Neuron (in vitro differentiated cells): ENCODE results near the gene ABHD15.

Experiments
- H2AFZ ChIP-seq: one replicate; pipeline ENCODE4 v1.6.1; 2013; ENCODE audit warnings: low read depth, mild to moderate bottlenecking, inconsistent platforms, low read length, moderate library complexity
- H3K27me3 ChIP-seq: one replicate; pipeline ENCODE4 v1.6.1; 2013; ENCODE audit warnings: low read length; ENCODE audit not compliant: insufficient read depth
- H3K36me3 ChIP-seq: one replicate; pipeline ENCODE4 v1.6.1; 2013; ENCODE audit warnings: low read length; ENCODE audit not compliant: insufficient read depth
- H3K4me1 ChIP-seq: one replicate; pipeline ENCODE4 v1.6.1; 2013; ENCODE audit warnings: low read length; ENCODE audit not compliant: insufficient read depth
- H3K4me3 ChIP-seq: 2 replicates; pipeline ENCODE4 v1.5.1; 2013; ENCODE audit warnings: mild to moderate bottlenecking, low read length, moderate library complexity
- H3K9me3 ChIP-seq: one replicate; pipeline ENCODE4 v1.6.1; 2013; ENCODE audit warnings: low read length

ABHD15 gene

DNA sequence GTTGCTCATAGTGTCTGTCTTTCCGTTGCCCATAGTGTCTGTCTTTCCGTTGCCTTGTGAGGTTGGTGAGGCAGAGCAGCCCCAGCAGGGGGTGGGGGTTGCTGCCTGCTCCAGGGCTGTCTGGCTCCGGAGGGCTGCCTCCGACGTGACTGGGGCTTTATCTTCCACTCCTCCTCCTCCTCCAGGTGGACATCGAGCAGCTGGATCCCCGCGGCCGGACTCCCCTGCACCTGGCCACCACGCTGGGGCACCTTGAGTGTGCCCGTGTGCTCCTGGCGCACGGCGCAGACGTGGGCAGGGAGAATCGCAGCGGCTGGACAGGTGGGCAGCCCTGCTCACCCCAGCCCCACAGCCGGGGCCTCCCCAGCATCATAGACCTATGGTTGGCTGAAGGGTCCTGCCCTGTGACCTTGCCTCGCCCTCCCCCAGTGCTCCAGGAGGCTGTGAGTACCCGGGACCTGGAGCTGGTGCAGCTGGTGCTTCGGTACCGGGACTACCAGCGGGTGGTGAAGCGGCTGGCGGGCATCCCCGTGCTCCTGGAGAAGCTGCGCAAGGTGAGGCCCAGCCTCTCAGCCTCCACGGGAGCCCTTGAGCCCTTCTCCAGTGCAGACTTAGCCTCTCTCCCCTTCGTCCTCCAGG lies 40.8 kb upstream of the ABHD15 start:
- peaks cover 7% of the 10 kb centered on the region for H3K9me3 ChIP-seq
- H3K4me1 ChIP-seq, result no peaks in the 10 kb centered on the region
- no peak overlapping the region for H2AFZ ChIP-seq
- H3K36me3 ChIP-seq, result peaks cover 42% of the 10 kb centered on the region
- no peak overlapping the region for H3K4me3 ChIP-seq
- no peaks in the 10 kb centered on the region for H3K27me3 ChIP-seq

DNA sequence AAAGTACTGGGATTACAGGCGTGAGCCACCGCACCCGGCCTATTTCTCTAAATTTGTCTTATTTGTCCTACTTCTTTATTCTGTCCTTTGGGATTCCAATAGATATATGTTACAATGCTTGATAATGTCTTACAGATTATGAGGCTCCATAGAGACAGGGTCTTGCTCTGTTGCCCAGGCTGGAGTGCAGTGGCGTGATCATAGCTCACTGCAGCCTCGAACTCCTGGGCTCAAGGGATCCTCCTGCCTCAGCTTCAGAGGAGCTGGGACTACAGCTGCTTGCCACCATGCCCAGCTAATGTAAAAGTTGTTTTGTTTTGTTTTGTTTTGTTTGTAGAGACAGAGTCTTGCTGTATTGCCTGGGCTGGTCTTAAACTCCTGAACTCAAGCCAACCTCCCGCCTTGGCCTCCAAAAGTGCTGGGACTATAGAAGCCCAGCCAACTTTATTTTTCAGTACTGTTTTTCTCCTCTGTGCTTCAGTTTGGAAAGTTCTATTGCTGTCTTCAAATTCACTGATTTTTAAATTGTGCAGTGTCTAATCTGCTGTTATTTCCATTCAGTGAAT lies 36.4 kb upstream of the ABHD15 start:
- no peak overlapping the region for H3K4me3 ChIP-seq
- no peak overlapping the region for H2AFZ ChIP-seq
- H3K27me3 ChIP-seq, result no peaks in the 10 kb centered on the region

GRCh38 chr17:29597361-29598172 lies 30.7 kb upstream of the ABHD15 start:
- Histone ChIP-seq H3K27me3 (no peaks in the 10 kb centered on the region), H2AFZ (no peak overlapping the region), H3K36me3 (no peaks in the 10 kb centered on the region), H3K9me3 (no peaks in the 10 kb centered on the region), H3K4me1 (peaks cover 34% of the 10 kb centered on the region), H3K4me3 (no peak overlapping the region)

More for the DNA sequence above, 36.4 kb upstream of the ABHD15 start:
- Histone ChIP-seq H3K36me3 (peaks cover 3% of the 10 kb centered on the region), H3K9me3 (no peaks in the 10 kb centered on the region), H3K4me1 (no peaks in the 10 kb centered on the region)

GRCh38 chr17:29596811-29597210 lies 30.0 kb upstream of the ABHD15 start:
- Histone ChIP-seq H3K4me3 (no peak overlapping the region), H3K4me1 (peaks cover 41% of the 10 kb centered on the region), H2AFZ (no peak overlapping the region), H3K27me3 (no peaks in the 10 kb centered on the region), H3K36me3 (no peaks in the 10 kb centered on the region), H3K9me3 (no peaks in the 10 kb centered on the region)

GRCh38 chr17:29595943-29596774 lies 29.3 kb upstream of the ABHD15 start:
- Histone ChIP-seq H3K36me3 (no peaks in the 10 kb centered on the region), H3K9me3 (no peaks in the 10 kb centered on the region), H3K27me3 (no peaks in the 10 kb centered on the region), H3K4me3 (no peak overlapping the region), H3K4me1 (peaks cover 46% of the 10 kb centered on the region), H2AFZ (no peak overlapping the region)

DNA sequence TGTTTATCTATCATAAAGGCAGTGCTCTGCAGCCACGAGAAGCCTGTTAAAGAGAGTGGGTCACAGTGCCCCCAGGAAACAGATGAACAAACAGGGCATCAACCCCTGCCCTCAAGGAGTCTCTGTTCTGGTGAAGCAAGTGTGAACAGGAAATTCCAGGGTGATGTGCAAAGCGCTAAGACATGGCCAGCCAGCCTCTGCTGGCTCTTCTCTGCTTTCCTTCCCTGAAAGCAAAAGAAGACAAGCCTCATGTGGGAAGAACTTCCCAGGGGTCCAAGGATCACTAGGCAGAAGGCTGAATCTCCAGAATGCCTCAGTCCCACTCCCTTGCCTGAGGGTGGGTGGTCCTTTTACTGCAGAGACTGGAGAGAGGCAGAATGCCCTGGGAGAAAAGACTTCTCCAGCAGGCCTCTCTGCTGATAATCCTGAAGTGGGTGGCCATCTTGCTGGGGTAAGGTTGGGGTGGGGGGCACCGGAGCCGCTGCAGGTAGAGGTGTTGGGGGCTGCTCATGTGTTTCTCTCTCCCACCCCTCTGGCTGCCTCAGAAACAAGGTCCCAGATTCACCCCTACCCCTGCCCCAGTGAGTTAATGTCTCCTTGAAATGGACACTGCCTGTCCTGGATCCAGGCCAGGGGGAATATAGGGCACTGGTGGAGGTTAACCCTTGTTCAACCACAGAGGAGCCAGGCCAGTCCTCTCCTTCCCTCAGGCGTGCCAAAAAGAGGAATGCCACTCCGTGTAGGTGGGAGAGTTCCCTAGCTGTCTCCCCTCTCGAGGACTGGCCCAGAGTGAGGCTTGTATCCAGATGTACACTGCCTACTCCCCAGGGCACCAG lies 28.5 kb upstream of the ABHD15 start:
- H3K4me3 ChIP-seq, result no peak overlapping the region
- no peaks in the 10 kb centered on the region for H3K36me3 ChIP-seq
- no peaks in the 10 kb centered on the region for H3K9me3 ChIP-seq
- H2AFZ ChIP-seq, result no peak overlapping the region
- H3K27me3 ChIP-seq, result no peaks in the 10 kb centered on the region
- H3K4me1 ChIP-seq, result peaks cover 54% of the 10 kb centered on the region

DNA sequence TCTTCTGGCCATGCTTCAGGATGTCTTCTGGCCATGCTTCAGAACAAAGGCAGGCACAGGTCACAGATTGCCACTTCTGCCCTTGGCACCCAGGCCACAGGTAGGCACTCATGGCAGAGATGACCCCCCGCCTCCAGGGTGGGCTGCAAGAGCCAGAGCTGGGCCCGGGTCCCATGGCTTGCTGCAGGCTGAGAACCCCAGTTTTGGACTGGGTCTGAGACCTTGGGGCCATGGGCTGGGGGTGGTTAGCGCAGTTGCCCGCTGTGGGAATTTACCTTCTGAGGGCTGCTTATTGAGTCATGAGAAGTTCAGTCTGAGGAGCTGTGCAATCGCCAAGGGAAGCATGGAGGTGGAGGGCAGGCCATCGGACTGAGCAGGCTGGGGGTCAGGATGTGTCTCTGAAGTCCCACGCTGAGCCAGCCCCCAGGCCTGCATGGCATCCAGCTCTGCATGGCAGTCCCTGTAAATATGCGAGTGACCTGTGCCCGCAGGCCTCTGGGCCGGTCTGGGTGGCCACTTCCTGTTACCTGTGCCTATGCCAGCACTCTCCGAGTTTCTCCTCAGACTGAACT lies 27.8 kb upstream of the ABHD15 start:
- peaks cover 60% of the 10 kb centered on the region for H3K4me1 ChIP-seq
- peak overlapping the region; percentile 79 for H3K4me3 ChIP-seq
- no peaks in the 10 kb centered on the region for H3K9me3 ChIP-seq
- no peaks in the 10 kb centered on the region for H3K27me3 ChIP-seq
- no peaks in the 10 kb centered on the region for H3K36me3 ChIP-seq
- H2AFZ ChIP-seq, result no peak overlapping the region

DNA sequence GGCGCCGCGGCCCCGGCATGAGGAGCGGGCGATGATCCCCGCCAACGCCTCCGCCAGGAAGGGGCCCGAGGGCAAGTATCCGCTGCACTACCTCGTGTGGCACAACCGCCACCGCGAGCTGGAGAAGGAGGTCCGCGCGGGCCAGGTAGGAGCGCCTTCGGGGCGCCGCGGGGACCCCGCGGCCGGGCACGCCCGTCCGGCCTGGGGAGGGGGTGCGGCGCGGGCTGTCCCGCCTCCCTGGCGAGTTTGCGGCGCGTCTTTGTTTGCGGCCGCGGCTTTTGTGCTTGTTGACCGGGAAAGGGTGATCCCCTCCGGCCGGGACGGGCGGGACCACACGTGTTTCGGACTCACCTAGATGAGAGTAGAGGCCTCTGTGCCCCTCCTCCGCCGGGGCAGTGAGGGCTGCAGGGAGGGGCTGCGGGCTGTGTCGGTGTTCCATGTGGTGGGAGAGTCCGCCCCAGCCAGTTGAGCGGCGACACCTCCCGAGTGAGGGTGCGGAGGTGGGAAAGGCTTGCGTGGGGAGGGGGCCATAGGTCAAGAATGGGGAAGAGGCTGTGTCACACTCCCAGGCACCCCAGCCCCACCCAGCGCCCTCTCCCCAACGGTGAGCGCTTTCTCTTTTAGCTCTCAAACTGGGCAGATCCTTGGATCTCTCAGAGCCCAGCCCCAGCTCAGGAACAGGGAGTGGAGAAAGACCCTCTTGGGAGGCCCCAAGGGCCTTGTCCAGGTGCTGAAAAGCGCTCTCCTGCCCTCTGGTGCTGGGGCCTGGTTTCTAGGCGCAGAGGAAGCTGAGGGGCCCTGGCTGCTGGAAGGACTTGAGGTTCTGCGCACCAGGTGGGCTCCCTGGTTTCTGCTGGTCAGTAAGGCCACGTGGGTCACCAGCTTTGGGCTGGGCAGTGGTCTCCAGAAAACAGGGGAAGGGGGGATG lies 27.0 kb upstream of the ABHD15 start:
- H3K4me3 ChIP-seq, result peak overlapping the region; percentile 79
- H3K4me1 ChIP-seq, result peaks cover 60% of the 10 kb centered on the region
- no peaks in the 10 kb centered on the region for H3K36me3 ChIP-seq
- no peaks in the 10 kb centered on the region for H3K27me3 ChIP-seq
- peak overlapping the region; percentile 82 for H2AFZ ChIP-seq
- H3K9me3 ChIP-seq, result no peaks in the 10 kb centered on the region

DNA sequence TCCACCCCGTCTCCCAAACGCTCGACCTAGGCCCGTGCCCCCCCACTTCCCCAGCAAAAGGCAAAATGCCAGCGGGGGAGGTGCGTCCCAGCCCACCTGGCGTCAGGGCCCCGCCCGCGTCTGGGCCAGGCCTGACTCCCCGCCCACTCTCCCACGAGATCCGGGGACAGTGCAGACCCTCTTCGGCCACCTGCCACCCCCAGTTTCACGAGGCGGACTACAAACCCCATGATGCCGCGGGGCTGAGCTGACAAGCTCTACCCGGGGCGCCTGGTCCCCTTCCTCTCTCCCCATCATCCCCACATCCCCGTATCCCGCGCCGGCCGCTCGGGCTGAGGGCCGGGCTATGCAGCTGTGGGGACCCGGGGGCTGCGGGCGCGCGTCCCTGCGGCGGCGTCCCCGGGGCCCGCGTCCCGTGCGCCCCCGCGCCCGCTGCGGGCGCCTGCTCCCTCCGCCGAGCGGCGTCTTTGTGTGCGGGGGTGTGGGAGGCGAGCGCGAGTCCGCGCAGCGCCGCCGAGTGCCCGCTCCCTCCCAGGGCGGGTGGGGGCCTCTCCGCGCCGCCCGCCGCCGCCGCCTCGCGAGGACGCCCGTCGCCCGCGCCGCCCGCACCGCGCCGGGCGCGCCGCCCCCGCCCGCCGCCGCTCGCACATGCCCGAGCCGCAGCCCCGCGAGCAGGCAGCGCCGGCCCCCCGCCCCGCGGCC lies 26.2 kb upstream of the ABHD15 start, which contains the start of gene ANKRD13B:
TSS of gene ANKRD13B (plus strand) at position 283 of the 702 bp plus-strand sequence. CDS start 490 bp downstream, outside the sequence.
- Histone ChIP-seq H3K4me1 (peaks cover 66% of the 10 kb centered on the region), H3K4me3 (peak within 1 kb of the TSS; percentile 79)

GRCh38 chr17:29591737-29592608 lies 25.1 kb upstream of the ABHD15 start:
- Histone ChIP-seq H3K36me3 (no peaks in the 10 kb centered on the region), H3K4me1 (peaks cover 66% of the 10 kb centered on the region), H3K4me3 (peak overlapping the region; percentile 55), H2AFZ (peak overlapping the region; percentile 69), H3K9me3 (no peaks in the 10 kb centered on the region), H3K27me3 (no peaks in the 10 kb centered on the region)

More for the DNA sequence above, 26.2 kb upstream of the ABHD15 start, which contains the start of gene ANKRD13B:
- Histone ChIP-seq H3K36me3 (no peaks in the 10 kb centered on the region), H3K9me3 (no peaks in the 10 kb centered on the region), H2AFZ (peak within 1 kb of the TSS; percentile 82), H3K27me3 (no peaks in the 10 kb centered on the region)
